HG02852 (cell line): Measurements from ENCODE around the gene FAM83D.
"Not testable (repeated sequence)": the region's sequence is repeated elsewhere in the genome, so short reads cannot be mapped to it uniquely, and the experiment has no call there.

Experiments
- ATAC-seq: cut with Tn5 transposase; IDR thresholded peaks from one replicate; pipeline ENCODE4 v1.9.1; 2021; ENCODE audit warnings: mild to moderate bottlenecking, moderate library complexity; ENCODE audit not compliant: unreplicated experiment

Gene FAM83D

GRCh38 chr20:38932457-38933120, 6.4 kb downstream of the FAM83D start:
- no peak for ATAC-seq

GRCh38 chr20:38934530-38934929, 8.3 kb downstream of the FAM83D start:
- no peak for ATAC-seq

- no peak for ATAC-seq
These were observed 9.1 kb downstream of the FAM83D start for GRCh38 chr20:38935285-38935684.

- no peak for ATAC-seq
These were observed 9.8 kb downstream of the FAM83D start for GRCh38 chr20:38935967-38936407.

DNA sequence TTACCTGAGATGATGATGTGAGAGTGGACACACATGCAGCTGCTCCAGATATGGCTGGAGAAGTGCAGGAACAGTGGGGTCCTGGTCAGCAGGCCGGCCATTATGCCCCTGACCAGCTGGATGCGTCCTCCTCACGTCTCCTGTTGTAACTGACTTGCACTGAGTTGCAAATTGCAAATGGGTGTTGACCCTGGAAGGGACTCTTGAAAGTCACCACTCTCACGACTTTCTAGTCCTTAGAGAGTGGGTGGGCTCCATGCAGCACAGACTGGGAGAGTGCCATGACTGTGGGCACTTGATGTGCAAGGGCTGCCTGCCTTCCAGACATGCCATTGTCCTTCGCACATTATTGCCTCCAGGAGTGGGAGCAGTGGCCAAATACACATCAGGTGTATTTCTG, 10.8 kb downstream of the FAM83D start:
- ATAC-seq = no peak

- no peak for ATAC-seq
These were observed 11.8 kb downstream of the FAM83D start for GRCh38 chr20:38937978-38938473.

DNA sequence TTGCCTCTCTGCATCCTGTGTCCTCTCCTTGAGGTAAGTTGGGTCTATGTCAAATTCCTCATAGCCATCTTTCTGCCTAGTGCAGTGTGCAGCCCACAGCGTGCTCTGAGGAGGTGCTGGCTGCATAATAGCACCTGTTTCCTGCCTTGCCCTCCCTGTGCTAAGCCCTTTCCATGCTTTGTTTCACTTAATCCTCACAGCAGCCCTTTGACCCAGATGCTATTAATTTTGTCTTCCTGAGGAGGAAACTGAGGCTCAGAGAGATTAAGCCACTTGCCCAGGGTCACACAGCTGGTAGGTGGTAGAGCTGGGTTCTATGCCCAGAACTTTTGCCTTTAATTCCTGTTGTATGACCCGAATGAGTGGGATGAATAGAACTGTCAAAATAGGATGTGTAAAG, 13.5 kb downstream of the FAM83D start:
- no peak for ATAC-seq

DNA sequence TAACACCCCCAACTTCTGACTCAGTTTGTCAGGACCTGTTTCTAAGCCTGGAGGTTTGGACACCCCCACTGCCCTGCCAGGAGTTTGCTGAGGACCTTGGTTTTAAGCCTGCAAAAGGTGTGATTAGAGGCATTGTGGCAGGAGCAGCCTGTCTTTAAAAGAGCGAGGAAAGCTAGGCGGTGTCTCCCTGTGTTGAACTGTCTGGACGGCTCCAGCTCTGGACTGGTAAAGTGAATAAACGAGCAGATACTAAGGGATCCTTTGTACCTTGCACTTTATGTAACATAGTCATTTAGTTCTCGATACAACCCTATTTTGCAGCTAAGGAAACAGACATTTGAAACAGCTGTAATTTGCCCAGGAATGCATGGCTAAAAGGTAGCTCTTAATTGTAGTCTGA, 14.4 kb downstream of the FAM83D start:
- no peak for ATAC-seq

DNA sequence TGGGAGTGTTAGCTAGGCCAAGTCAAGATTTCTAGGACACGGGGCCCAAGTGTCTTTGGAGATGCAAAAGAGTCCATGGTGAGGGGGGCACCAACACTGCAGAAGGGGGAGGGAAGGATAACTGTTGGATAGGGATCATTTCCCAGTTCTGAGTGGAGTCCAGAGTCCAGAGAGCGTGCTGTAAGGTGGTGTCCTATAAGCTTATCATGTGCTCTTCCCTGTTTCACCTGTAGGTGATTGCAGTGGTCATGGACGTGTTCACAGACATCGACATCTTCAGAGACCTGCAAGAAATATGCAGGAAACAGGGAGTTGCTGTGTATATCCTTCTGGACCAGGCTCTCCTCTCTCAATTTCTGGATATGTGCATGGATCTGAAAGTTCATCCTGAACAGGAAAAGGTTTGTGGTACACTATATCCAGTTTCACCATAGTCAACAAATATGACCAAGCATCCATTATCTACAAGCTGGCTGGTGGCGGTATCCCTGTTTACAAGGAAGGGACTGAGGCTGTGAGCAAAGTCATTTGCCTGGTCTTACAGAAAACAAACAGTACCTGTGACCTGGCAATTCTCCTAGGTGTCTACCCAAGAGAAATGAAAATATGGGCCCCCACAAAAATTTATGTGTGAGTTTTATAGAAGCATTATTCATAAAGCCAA, 15.6 kb downstream of the FAM83D start:
- no peak for ATAC-seq

- ATAC-seq = no peak
These were observed 18.8 kb downstream of the FAM83D start for GRCh38 chr20:38945012-38945411.

- no peak for ATAC-seq
These were observed 20.6 kb downstream of the FAM83D start for GRCh38 chr20:38946836-38947235.

DNA sequence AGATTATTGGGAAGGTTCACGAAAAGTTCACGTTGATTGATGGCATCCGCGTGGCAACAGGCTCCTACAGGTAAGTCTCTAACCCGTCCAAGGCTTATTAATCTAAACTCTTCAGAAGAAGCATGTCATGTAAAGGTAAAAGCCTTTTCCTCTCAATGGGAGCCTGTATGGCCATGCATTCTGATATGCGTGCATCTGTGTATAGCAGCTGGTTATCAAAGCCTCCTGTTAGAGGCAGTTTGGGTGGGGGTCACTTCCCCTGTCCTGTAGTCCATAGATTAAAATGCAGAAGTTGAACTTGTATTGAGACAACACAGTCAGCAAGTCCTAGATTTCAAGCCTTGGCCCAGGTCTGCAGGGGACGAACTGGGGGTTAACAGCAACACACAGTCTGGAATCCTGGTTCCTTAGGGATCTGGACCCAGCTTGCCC, 21.7 kb downstream of the FAM83D start:
- ATAC-seq = no peak

DNA sequence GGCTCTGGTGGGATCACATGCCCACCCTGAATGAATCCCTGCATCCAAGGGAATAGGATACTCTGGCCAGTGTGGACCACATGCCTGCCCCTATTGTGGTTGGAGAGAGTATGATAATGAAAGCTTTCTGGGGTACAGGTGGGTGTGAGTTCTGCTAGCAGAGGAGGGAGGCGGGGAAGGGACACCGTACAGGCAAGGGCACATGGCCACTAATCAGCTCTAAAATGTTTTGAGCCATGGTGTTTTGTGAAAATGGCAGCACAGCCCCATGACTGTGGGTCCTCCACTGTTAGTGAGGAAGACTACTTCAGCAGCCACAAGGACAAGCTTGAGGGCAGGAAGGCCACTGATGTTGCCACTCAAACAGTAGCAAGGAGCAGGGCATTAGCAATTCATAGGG, 24.0 kb downstream of the FAM83D start:
- no peak for ATAC-seq

DNA sequence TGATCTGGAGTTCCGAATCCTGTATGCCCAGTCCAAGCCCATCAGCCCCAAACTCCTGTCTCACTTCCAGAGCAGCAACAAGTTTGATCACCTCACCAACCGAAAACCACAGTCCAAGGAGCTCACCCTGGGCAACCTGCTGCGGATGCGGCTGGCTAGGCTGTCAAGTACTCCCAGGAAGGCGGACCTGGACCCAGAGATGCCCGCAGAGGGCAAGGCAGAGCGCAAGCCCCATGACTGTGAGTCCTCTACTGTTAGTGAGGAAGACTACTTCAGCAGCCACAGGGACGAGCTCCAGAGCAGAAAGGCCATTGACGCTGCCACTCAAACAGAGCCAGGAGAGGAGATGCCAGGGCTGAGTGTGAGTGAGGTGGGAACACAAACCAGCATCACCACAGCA, 25.4 kb downstream of the FAM83D start:
- no peak for ATAC-seq

GRCh38 chr20:38952153-38952552, 25.9 kb downstream of the FAM83D start:
- no peak for ATAC-seq

GRCh38 chr20:38953630-38954340, 27.6 kb downstream of the FAM83D start:
- ATAC-seq = no peak

GRCh38 chr20:38957235-38957876, 31.1 kb downstream of the FAM83D start:
- ATAC-seq = no peak

GRCh38 chr20:38957915-38958485, 31.8 kb downstream of the FAM83D start:
- ATAC-seq = no peak

- not testable (repeated sequence) for ATAC-seq
These were observed 34.0 kb downstream of the FAM83D start for GRCh38 chr20:38960187-38960687.

GRCh38 chr20:38961530-38962043, 35.4 kb downstream of the FAM83D start:
- no peak for ATAC-seq
